Central memory CD4-positive, alpha-beta T cell (primary cell): ENCODE data around the gene ACAA1.
"Not testable (repeated sequence)": the region's sequence is repeated elsewhere in the genome, so short reads cannot be mapped to it uniquely, and the experiment has no call there.

Experiments used
- DNase-seq: peaks from one replicate; pipeline ENCODE4 v3.0.0; 2022
- total RNA-seq, 3 experiments: gene quantifications; one replicate each; lab custom pipeline; 2026; lab: John Stamatoyannopoulos, UW

ACAA1 gene, protein sequence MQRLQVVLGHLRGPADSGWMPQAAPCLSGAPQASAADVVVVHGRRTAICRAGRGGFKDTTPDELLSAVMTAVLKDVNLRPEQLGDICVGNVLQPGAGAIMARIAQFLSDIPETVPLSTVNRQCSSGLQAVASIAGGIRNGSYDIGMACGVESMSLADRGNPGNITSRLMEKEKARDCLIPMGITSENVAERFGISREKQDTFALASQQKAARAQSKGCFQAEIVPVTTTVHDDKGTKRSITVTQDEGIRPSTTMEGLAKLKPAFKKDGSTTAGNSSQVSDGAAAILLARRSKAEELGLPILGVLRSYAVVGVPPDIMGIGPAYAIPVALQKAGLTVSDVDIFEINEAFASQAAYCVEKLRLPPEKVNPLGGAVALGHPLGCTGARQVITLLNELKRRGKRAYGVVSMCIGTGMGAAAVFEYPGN
- total RNA-seq = 33.8 to 59.2 (median 47.3) reads per million in 3 experiments

DNA sequence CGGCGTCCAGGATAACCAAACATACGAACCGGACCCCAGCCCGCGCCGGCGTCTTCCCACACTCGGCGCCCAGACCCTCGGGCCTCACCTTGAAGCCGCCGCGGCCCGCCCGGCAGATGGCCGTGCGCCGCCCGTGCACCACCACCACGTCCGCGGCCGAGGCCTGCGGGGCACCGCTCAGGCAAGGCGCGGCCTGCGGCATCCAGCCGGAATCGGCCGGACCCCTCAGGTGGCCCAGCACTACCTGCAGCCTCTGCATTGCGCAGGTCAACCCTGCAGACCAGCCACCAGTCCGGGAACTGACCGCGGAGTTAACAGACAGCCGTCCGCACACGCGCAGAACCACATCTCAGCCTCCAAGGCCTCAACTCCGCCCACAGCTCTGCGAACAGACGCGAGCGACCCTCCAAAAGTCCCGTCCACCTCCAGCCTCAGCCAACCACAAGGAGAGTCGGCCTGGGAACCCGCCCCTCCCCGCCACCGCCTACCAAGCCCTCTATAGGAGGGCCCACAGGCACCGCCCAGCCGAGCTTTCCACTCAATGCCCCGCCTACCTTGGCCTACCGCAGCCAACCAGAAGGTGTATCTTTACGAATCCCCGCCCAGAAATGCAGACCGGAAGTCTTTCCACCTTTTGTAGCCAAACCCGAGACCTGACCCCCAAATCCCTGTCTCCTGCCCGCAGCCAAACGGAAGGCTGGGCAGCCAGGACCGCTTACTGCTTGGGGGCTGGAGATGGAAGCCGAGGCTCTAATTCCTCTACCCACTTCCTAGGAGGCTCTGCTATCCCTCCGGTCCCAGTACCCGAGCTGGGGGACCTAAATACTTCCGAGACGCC is at the start of gene ACAA1:
Gene ACAA1 (minus strand): TSS at position 351 of the 838 bp plus-strand sequence. CDS start 92 bp downstream, at position 259.
- peak; percentile 94 for DNase-seq

DNA sequence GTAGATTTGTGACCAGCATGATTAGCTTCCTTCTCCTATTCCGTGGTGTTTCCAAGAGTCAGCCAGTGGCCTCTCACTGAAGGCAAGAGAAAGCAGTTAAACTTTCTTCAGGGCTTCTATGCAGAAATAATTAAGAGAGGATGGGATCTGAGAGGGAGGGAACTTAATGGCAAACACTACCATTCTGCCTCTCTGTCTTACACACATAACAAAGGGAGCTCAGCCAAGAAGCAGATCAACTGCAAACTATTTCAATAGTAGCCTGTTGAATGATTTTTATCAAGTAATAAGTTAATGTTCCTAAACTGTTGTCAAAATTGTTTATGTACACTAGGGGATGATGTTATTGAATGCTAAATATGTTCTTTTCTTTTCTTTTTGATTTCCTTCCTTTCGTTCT is 40.3 kb upstream of the ACAA1 start:
- DNase-seq = no peak

DNA sequence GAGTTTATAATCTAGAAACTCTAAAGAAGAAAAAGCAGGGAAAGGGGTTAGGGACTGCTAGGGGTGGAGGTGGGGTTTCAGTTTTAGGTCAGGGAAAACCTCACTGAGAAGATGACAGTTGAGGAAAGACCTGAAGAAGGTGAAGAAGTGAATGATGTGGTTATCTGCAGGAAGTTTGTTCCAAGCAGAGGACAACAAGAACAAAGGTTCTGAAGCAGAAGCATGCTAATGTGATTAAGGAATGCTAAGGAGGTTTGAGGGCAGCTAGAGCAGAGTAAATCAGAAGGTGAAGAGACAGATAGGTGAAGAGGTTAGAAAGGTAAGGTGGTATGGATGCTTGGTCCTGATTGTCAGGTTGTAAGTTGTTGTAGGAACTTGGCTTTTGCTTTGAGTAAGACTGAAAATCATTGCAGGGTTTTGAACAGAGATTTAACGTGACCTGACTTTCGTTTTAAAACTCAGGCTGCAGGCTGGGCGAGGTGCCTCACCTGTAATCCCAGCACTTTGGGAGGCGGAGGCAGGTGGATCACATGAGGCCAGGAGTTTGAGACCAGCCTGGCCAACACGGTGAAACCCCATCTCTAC is 37.0 kb upstream of the ACAA1 start:
- no peak for DNase-seq

DNA sequence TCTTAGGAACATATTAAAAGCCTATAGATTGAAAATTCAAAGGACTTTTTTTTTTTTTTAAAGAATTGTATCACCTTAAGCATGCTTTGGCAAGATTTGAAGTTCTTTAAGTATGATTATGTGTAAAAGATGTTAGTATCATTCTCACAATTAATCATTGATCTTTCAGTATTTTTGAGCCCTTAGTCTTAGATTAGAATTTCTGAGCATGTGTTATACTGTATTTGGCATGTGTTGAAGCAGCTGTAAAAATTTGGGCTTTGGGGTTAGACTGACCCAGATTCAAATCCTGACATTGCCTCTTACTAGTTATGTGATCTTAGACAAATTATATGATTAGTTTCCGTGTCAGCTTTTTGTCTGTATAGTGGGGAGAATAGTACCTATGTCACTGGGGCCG is 34.7 kb upstream of the ACAA1 start:
- no peak for DNase-seq

DNA sequence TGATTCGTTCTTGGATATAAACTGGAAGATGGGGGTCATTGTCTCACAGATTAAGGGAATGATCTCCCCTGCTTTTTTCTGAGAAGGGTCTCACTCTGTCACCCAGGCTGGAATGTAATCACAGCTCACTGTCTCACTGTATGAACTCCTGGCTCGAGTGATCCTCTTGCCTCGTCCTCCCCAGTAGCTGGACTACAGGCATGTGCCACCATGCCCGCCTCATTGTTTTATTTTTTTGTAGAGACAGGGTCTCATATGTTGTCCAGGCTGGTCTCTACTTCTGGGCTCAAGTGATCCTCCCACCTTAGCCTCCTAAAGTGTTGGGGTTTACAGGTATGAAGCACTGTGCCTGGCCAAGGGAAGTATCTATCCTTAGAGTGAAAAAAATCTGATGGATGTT is 33.8 kb upstream of the ACAA1 start:
- no peak for DNase-seq

DNA sequence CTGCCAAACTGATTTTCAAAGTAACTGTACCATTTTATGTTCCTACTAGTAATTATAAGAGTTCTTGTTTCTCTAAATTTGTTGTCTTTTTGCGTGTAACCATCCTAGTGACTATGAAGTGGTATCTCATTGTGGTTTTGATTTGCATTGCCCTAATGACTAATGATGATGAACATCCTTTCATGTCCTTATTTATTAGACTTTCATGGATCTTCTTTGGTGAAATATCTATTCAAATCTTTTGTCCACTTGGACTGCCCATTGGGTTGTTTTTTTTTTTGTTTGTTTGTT is 32.0 kb upstream of the ACAA1 start:
- no peak for DNase-seq

DNA sequence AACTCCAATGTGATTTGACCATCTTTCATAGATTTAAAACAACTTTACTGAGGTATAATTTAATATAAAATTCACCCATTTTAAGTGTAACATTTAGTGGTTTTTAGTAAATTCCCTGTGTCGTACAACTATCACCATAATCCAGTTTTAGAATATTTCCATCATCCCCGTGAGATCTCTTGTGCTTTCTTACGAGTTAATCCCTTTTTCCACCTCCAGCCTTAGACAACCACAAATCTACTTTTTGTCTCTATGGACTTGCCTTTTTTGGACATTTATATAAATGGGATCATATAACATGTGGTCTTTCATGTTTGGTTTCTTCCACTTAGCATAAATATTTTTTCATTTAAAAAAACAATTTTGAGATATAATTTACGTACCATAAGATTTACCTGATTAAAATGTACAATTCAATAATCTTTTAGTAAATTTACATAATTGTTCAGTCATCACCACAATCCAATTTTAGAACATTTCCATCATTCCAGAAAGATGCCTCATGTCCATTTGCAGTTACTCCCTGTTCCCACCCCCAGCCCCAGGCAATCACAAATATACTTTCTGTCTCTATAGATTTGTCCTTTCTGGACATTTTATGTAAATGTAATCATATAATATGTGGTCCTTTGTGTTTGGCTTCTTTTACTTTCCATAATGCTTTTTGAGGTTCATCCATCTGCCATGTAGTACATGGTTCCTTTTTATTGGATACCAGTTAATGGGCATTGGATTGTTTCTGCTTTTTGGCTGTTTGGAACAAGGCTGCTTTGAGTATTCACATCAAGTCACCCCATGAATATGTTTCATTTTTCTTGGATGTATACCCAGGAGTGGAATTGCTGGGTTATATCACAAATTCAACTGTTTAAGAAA is 31.5 kb upstream of the ACAA1 start:
- DNase-seq = no peak

DNA sequence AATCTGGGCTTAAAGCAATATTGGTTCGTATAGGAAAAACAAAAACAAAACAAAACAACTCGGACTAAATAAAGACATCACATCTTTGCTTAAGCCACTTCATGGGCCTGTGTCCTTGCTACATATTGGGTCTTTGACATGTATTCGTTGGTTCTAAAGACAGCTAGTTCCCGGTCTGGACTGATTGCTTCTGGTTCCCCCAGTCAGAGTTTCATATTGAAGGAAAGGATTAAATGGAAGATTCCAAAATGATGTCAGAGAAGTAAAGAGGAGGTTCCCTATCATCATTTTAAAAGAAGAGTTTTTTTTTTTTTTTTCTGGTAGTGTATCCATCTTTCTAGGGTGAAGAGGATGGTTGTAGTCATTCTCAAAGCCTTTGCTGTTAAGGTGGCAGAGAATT is 30.7 kb upstream of the ACAA1 start:
- DNase-seq = no peak

DNA sequence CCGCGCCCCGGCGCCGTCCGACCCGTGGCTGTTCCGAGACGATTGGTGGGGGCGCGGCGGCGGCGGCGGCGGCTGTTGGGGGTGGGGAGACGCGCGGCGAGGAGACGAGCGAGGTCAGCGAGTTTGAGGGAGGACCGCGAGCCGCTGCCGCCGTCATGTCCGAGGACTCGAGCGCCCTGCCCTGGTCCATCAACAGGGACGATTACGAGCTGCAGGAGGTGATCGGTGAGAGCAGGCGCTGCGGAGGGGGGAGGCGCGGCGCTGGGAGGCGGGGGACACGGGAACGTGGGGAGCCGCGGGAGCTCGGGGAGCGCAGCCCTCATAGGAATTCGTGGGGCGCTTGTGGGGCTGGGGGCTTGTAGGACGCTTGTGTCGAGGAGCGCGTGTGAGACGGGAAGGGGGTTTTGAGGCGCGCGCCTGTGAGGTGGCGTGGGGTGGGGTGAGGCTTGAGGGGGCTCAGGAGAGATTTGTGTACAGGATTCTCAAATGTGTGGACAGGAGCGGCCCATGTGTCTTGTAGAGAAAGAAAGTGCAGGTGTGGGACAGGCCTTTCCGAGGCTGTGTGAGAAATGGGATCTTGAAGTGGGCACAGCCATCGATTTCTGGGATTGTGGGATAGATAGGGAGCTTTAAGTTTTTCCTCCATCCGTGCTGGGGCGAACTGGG is 28.9 kb upstream of the ACAA1 start:
- no peak for DNase-seq

DNA sequence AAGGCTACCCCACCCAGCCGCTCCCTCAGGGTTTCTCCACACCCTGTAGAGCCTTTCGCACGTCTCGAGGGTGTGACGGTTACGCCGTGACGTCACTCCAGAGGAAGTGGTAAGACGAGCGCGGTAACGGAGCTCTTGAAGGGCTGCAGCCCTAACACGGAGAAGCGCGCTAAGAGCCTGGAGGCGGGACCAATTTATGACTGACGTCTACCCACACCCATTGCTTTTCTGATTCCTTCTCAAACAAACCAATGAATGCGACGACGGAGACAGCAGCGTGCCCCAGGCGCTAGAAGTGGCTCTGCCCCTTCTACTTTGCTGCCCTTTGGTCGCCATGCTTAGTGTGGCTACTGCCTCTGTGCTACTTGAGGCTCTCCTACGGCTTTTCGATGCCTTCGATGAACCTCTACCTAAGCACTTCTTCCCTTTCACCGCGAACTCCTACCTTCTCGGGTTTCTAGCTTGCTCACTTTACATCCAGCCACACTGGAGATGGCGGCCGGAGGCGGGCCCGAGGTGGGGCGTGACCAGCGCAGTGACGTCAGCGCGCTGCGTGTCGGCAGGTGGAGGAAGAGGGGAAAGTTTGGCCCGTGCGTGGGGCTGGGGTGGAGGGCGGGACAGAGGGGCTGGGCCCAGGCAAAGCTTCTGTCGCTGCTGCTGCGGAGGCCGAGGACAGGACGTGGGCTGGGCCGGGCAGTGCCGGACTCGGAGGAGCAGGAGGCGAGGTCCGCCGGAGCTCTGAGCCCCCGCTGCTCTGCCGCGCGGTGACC is 28.2 kb upstream of the ACAA1 start, which contains the start of gene OXSR1:
Gene OXSR1 (plus strand): TSS at position 586 of the 770 bp plus-strand sequence. CDS start 340 bp downstream, outside the sequence.
- DNase-seq = peak; percentile 98

DNA sequence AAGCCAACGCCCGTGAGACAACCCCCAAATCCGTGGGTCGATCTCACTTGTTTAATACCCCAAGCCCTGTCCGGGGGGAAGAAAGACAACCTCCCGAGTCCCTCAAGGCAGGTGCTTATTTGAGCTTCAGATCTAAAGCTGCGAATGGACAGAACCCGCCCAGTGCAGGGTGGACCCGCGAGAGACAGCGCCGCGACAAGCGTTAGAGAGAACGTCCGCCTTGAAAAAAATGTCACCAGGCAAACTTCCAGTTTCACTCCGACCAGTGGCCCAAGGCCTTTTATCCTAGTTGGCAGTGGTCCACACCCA is 27.7 kb upstream of the ACAA1 start:
- no peak for DNase-seq

DNA sequence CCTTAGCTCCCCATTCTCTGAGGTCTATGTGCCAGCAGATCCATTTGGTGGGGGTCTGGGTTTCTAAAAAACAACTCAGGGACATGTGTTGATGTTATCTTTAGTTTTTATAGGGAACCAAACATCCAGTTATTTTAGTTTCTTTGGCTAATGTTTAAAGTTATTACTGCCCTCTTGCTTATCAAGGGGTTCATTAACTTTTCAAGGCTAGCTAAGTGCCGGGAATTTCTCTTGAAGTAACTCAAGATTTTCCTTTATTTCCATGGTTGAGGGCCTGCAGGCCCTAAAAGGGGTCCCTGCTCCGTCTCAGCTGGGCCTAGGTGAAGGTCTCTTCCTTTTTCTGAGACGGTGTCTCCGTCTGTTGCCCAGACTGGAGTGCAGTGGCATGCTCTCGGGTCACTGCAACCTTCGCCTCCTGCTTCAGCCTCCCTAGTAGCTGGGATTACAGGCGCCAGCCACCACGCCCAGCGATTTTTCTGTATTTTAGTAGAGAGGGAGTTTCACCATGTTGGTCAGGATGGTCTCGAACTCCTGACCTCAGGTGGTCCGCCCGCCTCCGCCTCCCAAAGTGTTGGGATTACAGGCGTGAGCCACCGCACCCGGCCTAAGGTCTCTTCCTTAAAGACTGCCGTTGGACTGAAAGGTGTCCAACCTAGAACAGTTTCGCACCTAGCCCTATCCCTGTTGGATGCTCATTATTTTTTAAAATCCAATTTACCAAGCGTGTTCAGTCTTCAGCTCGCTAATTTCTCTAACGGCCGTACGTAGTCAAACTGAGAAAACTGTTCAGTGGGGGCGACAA is 27.1 kb upstream of the ACAA1 start:
- no peak for DNase-seq

DNA sequence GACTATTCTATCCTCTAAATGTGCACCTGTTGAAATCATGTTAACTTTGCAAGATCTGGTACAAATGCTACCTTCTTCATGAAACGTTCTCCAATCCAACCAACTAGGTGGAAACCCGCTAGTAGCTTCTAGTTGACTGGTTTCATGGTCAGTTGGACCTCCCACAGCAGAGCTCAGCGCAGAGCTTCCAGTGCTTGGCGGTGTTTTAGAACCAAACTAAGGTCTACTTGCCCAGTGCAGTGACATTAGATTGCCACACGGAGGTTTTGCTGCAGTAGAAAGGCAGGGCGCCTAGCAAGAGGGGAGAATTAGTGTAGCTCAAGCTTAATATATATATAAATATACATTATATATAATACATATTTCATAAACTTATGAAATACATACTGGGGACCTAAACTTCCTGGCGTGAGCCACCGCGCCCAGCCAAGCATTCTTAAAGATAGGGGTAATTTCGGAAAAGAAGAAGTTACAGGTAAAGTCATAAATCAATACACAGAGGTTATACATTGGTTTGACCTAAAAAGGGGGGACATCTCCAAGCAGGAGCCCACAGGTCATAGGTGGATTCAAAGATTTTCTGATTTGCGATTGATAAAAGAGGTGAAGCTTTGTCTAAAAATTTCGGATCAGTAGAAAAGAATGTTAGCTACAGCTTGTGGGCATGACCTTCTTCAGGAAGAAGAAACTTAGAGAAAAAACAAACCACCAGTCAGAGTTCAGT is 26.4 kb upstream of the ACAA1 start:
- DNase-seq = peak; percentile 17

DNA sequence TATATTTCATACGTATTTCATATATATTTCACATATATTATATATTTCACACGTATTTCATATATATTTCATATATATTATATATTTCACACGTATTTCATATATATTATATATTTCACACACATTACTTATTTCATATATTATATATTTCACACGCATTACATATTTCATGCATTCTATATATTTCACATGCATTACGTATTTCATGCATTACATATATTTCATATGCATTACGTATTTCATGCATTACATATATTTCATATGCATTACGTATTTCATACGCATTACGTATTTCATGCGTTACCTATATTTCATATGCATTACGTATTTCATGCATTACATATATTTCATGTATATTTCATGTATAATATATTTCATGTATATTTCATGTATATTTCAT is 23.8 kb upstream of the ACAA1 start:
- not testable (repeated sequence) for DNase-seq

DNA sequence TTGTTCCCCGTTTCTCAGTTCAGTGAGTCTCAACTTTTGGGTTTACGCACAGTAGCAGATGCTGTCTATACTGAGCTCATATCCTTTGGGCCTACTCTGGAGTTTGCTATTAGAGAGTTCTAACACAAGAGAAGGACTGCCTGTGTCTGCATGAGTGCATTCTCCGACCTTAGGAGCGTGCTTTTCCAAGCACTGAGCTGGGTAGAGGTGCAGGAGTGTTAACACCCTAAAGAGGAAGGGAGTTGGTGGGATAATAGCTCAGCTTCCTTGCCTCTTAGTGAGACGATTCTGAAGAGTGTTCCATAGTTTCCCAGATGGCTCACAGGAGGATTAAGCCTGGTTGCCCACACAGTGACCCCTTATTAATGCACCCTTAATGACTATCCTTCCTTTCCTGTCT is 21.5 kb upstream of the ACAA1 start:
- DNase-seq = no peak

DNA sequence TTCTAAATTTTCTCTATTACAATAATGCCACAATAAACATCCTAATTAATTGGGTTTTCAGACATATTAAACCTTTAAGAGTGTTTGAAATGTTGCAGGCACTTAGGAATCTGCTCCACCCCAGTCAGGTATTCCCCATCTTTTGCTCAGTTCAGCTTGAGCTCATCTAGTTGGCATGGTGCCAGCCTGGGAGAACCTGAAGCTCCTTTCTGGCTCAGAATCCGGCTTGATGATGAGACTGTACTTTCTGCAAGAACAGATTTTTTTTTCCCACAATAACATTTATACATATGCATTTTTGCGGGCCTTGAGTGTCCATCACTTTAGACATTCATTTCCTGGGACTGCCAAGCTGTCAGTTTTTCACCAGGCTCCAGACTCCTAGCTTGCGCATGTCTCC is 20.7 kb upstream of the ACAA1 start:
- DNase-seq = no peak

DNA sequence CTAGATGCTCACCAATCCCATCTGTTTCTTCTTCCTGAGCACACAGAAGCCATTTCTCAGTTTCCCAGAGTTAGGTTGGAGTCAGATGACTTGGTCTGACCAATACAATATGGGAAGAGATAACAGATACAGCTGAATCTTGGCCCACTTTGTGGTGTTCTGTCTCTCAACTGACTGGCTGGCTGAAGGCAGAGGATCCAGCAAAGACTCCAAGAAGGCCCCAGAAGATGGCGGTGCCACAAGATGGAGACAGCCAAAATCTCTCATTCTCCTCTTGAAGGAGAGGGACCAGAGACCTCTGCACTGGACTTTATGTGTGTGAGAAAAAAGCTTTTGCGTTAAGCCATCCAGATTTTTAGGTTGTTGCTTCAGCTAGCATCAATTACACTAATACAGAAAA is 20.2 kb upstream of the ACAA1 start:
- DNase-seq = no peak

DNA sequence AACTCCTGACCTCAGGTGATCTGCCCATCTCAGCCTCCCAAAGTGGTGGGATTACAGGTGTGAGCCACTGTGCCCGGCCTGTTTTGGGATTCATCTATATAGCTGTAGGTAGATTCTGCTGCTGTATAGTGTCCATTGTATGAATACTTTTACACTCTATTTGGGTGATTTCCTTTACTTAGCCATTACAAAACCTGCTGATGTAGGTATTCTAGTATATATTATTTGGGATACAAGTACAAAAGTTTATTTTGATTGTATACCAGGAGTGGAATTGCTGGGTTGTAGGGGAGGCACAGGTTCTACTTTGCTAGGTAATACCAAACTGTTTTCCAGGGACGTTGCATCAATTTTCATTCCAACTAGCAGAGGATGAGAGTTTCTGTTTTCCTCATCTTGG is 18.9 kb upstream of the ACAA1 start:
- DNase-seq = no peak

DNA sequence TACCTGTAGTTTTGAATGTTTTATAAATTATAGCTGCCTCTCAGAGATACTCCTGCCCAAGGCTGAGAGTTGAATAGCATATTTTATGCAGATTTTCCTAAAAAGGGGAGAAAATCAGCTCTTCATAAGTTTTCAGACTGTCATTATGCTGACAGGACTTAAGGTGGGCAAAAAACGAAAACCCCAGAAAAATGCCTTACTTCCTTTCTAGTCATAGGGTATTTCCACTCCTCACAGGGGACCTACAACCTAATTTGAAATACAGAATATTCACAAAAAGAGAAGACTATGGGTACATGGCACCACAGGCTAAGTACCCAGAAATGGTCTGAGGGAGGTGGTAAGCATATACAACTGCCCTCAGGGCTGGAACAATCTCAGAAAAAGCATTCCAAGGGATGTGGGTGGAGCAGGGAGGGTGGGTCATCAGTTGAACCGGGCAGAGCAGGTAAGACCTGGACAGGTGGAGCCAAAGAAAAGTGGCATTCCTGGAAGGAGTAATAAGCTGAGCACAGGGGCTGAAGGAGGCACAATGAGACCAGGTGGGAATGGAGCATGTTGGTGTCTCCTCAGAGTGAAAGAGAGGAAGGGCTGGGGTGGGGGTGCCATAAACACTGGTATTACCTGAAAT is 17.8 kb upstream of the ACAA1 start:
- no peak for DNase-seq
